C4-2B (cell line): Measurements from ENCODE around the gene NPTX1.
A peak's percentile ranks its signal among the peaks of the same experiment; 100 is the strongest.

ENCODE experiments used
- H3K27ac ChIP-seq: fragments of 450-650 bp; 2 replicates; pipeline ENCODE4 v1.5.1; 2017
- CTCF ChIP-seq: fragments of 450-650 bp; conservative IDR thresholded peaks from 2 replicates; pipeline ENCODE4 v1.5.1; 2017; ENCODE audit warnings: mild to moderate bottlenecking
- ZFX ChIP-seq: fragments of 450-650 bp; IDR thresholded peaks from 2 replicates; pipeline ENCODE4 v1.6.1; 2017

NPTX1 gene

GRCh38 chr17:80455784-80456183 lies 20.6 kb downstream of the NPTX1 start:
- no peak for TF ChIP-seq CTCF
- TF ChIP-seq ZFX: no peak
- H3K27ac ChIP-seq: peak overlapping the region; percentile 93; the same call in 1 of the 2 replicates

- peak overlapping the region; percentile 93 for H3K27ac ChIP-seq
- TF ChIP-seq CTCF: no peak
- no peak for TF ChIP-seq ZFX
Observed at GRCh38 chr17:80455336-80455710, 21.1 kb downstream of the NPTX1 start.

- TF ChIP-seq CTCF (no peak), ZFX (peak; percentile 94; the same call in 1 of the 2 replicates)
- H3K27ac ChIP-seq: peak overlapping the region; percentile 93
Observed at GRCh38 chr17:80454557-80455335, 21.7 kb downstream of the NPTX1 start.

GRCh38 chr17:80453998-80454556 lies 22.3 kb downstream of the NPTX1 start:
- no peak for TF ChIP-seq CTCF
- no peak for TF ChIP-seq ZFX
- H3K27ac ChIP-seq: peak overlapping the region; percentile 93

GRCh38 chr17:80453126-80453997 lies 23.0 kb downstream of the NPTX1 start:
- peak overlapping the region; percentile 93 for H3K27ac ChIP-seq
- TF ChIP-seq ZFX (no peak), CTCF (no peak)

DNA sequence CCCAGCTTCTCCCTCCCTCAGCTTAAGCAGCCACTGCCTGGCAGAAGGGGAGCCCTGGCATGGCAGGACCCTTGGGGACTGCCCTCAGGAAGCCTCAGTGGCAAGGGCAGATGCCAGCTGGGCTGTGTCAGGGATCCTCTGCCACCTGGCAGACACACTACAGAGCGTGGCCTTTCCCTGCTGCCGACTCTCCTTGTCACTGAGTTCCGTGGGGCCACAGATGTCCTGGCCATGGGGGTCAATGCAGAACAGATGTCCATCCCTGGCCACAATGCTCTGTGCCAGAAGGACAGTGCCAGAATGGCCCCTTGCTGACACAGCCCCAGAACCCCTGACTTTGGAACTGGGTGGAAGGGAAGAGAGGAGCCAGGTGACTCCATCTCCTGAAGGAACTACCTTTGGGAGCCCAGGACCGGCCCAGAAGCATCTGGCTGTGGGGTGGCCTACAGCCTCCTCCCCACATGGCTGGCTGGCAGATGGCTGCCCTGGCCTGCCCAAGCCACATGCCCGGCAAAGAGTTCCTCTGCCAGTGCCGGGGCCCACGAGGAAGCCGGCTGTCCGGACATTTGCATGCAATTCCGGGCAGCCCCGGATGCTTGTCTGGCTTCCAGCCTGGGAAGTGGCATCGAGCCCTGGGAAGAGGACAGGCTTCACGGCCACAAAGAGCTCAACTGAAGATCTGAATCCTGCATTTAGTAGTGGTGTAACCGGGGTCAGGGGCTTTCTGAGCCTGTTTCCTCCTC lies 24.1 kb downstream of the NPTX1 start:
- no peak for TF ChIP-seq CTCF
- H3K27ac ChIP-seq: peak overlapping the region; percentile 12
